GM18511 (cell line): ENCODE measurements around the gene LYPLA2.
"Not testable (repeated sequence)": the region's sequence is repeated elsewhere in the genome, so short reads cannot be mapped to it uniquely, and the experiment has no call there.

Experiments used
- ATAC-seq: cut with Tn5 transposase; IDR thresholded peaks from one replicate; pipeline ENCODE4 v1.9.1; 2021; ENCODE audit warnings: mild to moderate bottlenecking, moderate library complexity; ENCODE audit not compliant: unreplicated experiment

The LYPLA2 gene

DNA sequence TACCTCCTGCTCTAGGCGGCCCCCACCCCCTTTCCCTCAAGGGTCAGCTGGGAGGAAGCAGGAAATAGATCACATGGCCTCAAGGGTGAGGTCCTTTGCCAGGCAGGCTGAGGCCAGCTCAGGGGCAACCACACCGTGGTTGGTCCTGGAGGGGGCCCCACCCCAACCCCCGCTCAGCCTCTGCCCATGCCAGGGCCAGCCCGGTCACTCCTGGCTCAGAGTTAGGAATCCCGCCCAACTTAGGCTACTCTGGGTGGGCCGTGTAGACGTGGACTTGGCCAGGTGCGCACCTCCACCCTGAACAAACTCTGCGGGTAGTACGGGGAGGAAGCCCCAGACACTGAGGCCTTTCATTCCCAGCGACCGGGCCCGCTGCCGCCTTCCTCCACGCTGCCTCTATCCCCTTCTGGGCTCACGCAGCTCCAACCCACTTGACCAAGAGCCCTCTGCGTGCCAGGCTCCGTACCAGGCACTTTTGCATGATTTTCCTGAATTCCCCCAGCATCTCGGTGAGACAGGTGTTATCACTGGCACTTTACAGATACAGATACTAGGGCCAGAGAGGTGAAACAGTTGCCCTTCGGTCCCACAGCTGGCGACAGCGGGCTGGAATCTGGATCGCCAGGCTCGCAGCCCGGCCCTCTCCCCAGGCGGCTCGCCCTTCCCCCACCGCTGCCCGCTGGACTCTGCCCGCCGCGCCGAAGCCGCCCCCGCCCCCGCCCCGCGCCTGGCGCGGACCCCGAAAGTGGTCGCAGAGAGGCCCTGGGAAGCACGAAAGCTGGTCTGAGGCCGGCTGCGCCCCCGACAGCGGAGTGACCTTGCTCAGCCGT, 8.8 kb downstream of the LYPLA2 start:
- peak; percentile 15 for ATAC-seq

DNA sequence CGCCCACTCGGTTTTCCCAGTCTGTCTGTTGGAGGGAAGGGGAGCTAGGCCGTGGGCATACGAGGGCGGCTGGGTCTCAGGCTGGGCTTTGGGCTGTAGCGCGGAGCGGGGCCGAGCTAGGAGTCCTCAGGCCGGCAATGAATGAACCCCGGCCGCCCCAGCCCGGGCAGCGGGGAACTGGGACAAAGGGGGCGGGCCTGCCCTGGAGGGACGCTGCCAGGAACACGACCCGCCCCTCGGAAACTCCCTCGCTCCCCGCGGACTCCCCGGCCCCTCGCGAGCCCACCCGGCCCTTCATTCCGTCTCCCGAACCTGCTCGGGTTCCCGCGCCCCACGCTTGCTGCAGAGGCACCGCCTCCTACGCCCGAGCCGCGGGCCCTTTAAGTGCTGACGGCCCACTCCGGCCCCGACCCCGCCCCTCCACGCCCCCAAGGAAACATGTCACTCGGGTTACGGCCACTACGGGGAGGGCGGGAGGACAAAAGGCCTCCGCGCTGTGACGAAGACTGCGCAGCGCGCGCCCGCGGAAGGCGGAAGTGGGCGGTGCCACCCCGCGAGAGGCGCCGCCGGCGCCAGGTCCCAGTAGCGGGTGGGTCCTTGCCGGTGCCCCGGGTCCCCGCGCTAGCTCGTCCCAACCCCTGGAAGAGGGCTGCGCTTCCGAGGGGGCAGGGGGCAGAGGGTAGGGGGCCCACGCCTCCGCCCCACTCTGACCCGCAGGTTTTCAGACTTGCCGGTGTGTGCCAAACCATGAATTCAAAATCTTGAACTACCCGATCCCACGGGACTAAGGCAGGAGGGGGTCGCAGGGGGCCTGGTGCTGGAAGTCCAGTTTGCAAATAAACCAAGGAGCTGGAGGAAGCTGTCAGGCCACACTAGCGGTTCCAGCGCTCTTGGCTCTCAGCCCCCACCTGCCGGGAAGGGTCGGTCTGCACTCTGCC, 9.7 kb downstream of the LYPLA2 start, which contains the start of gene GALE:
Gene GALE (minus strand): TSS at position 355 of the 938 bp plus-strand sequence. CDS start 1,747 bp downstream, outside the sequence.
- peak; percentile 87 for ATAC-seq

DNA sequence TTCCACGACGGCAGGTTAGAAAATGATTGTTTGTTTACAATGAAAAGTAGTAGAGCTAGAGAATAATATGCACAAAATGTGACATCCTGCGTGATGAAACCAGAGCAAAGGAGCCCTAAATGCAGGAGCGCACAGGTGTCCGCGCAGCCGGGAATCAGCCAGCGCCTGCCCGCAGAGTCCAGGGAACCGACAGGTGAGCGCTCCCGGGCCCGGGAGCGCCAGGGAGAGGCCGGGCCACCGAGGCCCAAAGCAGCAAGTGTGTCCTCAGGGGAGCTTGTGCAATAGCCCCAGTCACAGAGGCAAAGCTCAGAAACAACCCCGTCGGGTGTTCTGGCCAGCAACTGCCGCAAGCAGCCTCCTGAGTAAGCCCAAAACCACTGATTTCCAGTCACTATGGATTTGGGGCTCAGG, 10.4 kb downstream of the LYPLA2 start:
- no peak for ATAC-seq

DNA sequence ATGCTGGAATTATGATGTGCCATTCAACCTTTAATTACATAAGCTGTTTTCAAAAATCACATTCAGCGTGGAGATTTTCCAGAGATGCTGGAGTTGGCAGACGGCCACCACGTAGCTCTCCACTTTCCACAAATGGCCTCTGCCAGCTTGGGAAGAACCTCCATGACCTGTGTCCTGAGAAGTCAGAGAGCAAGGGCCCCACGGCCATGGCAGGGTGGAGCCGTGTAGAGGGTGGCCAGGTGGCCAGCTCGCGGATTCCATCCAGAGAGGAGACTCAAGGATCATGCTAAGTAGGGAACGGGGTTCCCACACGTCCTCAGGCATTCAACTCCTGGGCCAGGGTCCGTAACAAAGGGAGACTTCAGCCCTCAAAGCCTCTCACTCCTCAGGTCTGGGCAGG, 10.9 kb downstream of the LYPLA2 start:
- ATAC-seq = no peak

DNA sequence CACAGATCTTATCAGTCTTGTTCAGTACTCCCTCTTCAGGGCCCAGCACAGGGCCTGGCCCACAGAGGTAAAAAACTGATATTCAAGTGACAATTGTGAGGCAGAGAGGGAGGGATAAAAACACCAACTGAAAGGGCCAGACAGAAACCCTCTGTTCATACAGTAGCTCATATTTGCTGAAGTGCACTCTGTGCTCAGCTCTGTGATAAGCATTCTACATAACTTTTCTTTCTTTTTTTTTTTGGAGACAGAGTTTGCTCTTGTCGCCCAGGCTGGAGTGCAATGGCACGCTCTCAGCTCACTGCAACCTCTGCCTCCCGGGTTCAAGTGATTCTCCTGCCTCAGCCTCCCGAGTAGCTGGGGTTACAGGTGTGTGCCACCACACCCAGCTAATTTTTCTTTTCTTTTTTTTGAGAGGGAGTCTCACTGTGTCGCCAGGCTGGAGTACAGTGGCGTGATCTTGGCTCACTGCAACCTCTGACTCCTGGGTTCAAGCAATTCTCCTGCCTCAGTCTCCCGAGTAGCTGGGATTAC, 11.9 kb downstream of the LYPLA2 start:
- ATAC-seq = not testable (repeated sequence)

DNA sequence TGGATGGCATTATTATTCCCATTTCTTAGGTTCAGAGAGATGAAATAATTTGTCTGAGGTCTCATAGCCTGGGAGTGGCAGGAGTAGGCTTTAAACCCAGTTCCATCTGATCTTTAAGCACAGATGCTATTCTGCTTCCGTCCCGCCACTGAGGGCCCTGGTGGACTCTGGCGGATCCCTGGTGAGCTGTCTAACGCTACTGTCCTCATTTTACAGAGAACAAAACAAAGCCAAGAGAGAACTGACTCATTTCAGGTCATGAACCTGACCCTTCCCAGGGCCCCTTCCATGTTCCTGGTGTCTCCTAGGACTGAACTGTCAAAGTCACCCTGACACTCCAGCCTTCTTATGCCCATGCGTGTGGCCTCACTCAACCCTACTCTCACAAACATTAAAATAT, 12.7 kb downstream of the LYPLA2 start:
- no peak for ATAC-seq

DNA sequence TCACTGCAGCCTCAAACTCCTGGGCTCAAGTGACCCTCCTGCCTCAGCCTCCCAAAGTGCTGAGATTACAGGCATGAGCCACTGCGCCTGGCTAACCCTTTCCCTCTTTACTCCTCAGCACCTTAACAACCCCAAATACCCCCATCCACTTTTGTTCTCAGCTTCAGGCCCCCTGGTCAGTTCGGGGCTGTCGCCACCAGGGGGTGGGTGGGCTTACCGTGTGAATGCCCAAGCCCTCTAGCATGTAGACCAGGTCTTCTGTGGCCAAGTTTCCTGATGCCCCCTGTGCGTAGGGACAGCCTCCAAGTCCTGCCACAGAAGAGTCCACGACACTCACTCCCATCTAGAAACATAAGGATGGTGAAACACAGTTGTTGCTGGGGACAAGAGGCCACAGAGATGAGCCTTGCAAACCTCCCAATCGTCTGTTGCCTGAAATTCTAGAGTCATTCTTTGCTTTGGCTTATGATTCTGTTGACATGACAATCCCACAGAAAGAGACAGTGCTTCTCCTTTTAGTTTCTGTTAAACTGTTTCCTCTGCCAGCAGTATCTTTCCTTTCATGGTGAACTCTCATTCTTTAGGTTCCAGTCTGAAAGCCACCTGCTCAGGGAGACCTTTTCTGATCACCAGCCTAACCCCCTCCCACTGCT, 13.4 kb downstream of the LYPLA2 start:
- ATAC-seq = no peak

DNA sequence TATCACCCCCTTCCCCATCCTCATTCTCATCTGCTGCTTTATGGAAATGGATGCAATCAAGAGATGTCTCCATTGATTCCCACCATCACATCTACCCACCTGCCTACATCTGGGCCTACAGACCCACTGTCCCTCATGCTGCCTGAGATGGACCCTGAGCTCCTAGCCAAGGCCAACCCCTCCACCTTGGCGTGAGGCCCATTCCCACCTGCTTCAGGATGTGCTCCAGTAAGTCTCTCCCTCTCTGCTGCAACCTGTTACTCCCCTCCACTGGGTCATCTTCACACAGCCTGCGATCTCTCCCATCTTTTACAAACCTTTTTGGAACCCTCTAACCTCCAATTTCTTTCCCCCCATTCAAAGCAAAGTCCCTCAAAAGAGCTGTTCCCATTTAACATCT, 14.1 kb downstream of the LYPLA2 start:
- ATAC-seq = no peak

DNA sequence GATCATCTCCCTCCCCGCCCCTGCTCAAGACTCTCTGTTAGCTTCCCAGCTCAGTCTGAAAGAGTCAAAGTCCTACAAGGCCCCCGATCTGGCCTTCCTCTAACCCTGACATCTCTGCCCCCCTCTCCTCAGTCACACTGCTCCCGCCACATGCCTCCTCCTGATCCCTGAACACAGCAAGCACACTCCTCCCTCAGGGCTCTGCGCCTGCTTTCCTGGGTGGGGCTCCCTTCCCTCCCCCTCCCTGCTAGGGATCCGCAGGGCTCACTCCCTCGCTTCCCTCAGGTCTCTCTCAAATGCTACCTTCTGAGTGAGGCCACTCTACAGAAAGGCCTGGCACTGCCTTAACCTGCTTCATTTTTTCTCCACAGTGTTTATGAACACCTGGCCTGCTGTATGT, 15.3 kb downstream of the LYPLA2 start:
- no peak for ATAC-seq

DNA sequence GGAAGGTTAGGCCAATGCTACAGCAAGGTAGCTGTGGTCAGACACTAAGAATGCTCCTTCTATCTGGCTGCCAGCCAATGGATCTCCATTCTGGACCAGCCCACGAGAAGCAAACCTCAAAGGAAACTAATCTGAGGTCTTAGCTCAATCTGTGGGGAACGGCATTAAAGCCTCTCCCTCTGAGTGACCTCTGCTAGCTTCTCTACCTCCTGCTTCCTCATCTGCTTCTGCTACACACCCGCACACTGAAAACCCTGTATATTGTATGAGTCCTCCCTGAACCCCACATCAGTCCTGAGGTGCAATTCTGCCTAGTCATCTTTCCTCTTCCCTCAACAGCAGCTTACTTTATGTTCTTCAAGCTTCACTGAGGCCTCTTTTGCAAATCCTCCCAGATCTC, 16.5 kb downstream of the LYPLA2 start:
- ATAC-seq = no peak

DNA sequence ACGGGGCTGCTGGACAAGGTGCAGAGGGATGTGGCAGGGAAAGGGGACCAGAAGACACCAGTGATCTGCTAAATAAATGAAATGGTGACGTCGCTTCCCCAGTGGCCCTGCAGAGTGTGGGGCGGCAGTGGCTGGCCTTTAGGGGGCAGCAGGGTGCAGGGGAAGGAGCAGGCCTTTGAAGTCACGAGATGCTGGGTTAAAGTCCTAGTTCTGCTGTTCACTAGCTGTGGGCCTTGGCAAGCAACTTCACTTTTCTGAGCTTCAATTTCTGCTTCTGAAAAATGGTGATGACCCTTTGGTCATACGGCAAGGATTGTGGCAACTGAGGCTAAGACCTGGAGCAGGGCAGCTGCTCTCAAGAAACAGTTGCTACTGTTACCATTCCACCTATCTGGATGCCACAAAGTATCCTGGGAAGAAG, 18.8 kb downstream of the LYPLA2 start:
- ATAC-seq = peak; percentile 72

DNA sequence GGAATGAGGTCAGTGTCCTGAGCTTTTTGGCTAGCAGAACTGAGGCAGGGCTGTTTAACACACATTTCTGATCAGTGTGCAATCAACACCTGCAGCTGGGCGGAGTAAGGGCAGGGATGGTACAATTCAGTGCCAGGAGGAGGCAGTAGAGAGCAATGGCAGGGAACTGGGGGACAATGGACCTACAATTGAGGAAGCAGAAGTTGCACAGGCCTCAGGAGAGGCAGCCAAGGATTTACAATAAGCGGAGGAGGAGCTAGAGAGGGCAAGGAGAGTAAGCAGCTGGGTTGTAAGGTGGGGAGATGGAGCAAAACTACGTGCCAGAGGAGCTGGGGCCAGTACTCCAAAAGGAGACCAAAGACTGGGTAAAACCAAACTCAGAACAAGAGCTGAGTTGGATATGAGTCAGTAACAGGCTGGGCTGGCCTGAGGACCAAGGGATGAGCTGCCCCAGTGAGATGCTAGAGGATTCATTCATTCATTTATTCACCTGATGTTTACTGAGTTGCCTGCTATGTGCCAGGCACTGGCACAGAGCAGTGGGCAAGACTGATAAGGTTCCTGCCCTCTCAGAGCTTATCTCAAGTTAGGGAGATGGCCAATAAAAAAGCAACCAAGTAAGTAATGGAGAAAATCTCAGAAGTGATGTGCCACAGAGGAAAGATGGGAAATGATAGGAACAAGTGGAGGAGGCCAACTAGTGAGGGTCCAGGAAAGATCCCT, 20.0 kb downstream of the LYPLA2 start:
- no peak for ATAC-seq

DNA sequence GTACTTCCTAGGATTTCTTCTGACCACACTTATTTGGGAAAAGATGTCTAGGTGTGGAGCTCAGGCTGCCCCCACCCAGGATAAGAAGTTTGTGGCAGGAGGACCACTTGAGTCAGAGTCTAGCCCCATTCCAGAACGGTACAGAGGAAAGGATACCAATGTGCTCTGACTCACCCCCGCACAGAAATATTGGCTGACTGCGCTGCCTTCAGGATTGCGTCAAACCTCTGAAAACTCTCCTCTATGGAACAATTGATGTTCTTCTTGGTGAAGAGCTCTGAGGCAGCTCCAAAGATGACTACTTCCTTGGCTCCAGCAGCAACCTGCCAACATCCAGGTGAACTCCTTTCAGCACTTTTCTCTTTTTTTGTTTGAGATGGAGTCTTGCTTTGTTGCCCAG, 23.1 kb downstream of the LYPLA2 start:
- ATAC-seq = no peak

DNA sequence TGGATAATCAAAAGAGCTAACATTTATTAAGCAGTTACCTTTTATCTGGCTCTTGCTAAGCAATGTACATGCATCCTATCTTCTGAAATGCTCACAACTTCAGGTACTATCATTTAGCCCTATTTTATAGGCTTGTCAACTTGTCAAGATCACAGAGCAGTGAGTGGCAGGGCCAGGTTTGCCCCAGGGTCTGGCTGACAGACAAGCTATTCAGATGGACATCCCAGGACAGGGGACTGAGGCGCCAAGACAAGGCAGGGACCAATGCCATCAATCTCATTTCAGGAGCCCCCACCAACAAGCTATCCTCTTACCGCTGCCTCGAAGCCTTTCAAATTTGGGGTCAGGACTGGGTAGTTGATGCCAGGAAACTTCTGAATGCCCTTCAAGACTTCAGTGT, 25.4 kb downstream of the LYPLA2 start:
- no peak for ATAC-seq

DNA sequence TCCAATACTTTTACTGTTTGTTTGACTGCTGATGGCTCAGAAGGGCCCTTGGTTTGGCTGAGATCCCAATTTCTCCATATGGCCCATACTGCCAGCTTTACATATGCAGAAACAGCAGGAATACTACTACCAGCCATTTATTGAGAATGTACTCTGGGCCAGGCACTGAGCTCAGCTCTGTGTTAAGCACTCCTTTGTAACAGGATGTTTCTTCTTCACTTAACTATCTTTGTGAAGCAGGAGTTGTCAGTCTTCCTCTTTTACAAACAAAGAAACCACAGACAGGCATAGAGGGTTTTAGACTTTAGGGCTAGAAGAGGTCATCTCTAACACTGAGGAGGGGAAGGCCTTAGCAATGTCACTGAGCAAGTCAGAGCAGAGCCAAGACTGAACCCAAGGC, 26.0 kb downstream of the LYPLA2 start:
- ATAC-seq = no peak

DNA sequence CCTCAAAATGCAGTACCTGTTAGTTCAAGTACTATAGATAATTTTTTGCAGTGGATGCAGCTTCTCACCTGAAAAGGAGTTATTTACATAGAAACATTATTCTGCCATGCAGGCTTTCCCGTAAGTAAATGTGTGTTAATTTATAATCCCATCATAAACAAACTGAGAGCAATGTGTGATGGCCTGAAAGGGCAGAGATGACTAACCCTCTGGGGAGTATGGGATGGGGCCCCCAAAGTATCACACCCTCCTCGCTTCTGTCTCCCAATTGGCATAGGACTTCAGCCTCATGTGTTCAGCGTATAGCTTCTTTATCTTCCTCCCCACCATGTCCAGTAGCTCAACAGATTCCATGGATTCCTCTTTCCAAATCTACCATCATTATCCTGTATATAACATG, 26.7 kb downstream of the LYPLA2 start:
- ATAC-seq = no peak

DNA sequence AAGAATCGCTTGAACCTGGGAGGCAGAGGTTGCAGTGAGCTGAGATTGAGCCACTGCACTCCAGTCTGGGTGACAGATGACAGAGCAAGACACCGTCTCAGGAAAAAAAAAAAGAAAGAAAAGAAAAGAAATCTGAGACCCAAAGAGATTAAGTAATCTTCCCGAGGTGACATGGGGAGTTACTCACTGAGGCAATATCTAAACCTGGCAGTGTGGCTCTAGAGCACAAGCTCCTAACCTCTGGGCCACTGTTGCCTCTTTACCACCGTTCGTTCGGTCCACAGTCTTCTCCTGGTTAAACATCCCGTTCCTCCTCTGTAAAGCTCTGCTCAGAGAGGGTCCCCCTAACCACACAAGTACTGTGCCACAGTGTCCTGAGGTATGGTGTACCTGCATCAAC, 32.8 kb downstream of the LYPLA2 start:
- ATAC-seq = no peak

DNA sequence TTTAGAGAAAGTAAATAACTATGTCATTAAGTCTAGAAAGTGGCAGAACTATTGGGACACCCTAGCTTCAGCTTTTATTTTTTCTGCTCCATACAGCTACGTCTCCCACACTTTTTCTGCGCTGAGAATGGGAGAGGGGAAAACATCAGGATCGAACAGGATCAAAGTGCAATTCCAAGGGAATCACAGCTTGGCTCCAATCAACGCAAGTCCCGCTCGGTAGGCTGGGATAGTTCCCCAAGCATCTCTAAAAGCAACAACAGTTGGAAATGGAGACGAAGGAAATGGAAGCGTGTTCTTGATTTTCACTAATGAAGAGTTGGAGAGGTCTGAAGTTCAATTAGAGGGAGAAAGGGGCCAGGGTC, 33.7 kb downstream of the LYPLA2 start:
- no peak for ATAC-seq

DNA sequence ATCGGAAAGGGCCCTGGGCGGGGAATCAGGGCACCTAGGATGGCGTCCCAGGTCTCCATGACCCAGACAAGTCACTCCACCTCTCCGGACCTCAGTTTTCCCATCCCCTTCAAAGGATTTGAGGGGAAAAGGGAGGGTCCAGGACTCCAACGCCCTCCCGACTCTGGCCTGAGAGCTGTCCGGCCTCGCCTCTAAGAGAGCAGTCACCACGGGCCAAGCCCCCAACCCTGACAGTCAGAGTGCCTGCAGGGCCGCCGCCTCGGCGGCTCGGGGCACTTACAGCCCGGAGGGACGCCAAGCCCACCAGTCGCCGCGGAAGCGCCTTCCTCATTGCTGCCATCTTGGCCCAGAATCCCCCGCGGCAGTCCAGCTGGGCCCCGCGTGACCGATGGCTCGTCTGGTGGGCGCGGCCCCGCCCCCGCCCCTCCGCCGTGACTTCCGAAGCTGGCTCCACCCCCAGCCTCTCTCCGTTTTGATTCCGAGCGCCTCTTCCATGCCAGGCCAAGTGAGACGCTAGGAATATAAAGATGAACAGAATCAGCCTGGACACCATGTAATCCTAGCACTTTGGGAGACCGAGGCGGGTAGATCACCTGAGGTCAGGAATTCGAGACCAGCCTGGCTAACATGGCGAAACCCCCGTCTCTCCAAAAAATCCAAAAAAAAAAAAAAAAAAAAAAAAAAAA, 34.3 kb downstream of the LYPLA2 start, which contains the start of gene HMGCL:
Gene HMGCL (minus strand): TSS at position 354 of the 686 bp plus-strand sequence. CDS start 14 bp downstream, at position 340.
- ATAC-seq = peak; percentile 85
